Testis (tissue), 3 donors: Measurements from ENCODE around the gene BAD. TPM values are rescaled to one million over a fixed set of nuclear protein-coding genes. Genes with fewer than 3 reads are reported as not detected.

Experiments
- DNase-seq: peaks from one replicate; pipeline ENCODE4 v3.0.0-alpha.2; 2019
- H3K27ac ChIP-seq, 2 donors: fragments of 200-600 bp; sonication (generic); one replicate each; pipeline ENCODE4 v1.5.1; 2019
- H3K27me3 ChIP-seq: fragments of 200-600 bp; sonication (generic); one replicate; pipeline ENCODE4 v1.5.1; 2019
- H3K36me3 ChIP-seq: fragments of 200-600 bp; sonication (generic); one replicate; pipeline ENCODE4 v1.5.1; 2017; ENCODE audit warnings: low read depth; ENCODE audit errors: missing control alignments
- H3K4me1 ChIP-seq: fragments of 200-600 bp; sonication (generic); one replicate; pipeline ENCODE4 v1.5.1; 2019
- H3K4me3 ChIP-seq, 2 donors: fragments of 200-600 bp; sonication (generic); one replicate each; pipeline ENCODE4 v1.5.1; 2017 to 2019
- H3K9me3 ChIP-seq: fragments of 200-600 bp; sonication (generic); one replicate; pipeline ENCODE4 v1.5.1; 2017
- CTCF ChIP-seq, 3 experiments: fragments of 450-650 bp in 2 of 3; fragments of 200-600 bp in 1 of 3; sonication (generic) in 1 of 3; IDR thresholded peaks; one replicate each; pipeline ENCODE4 v1.5.1; 2016 to 2019; ENCODE audit warnings: antibody characterized with exemption in 3 of 3, mild to moderate bottlenecking in 2 of 3, moderate library complexity in 1 of 3
- POLR2A ChIP-seq: fragments of 450-650 bp; IDR thresholded peaks from one replicate; pipeline ENCODE4 v1.6.1; 2017; ENCODE audit warnings: antibody characterized with exemption, mild to moderate bottlenecking, moderate library complexity
- WGBS, 2 donors: methylation state at CpG; one replicate each; pipeline ENCODE4 v1.1.5; 2018; 5-methylcytosine and 5-hydroxymethylcytosine counted together
- intact Hi-C: fragments of 100-400 bp; cut with DNase I; formaldehyde crosslinking; loops from one replicate; pipeline ENCODE4 v1.15.1; 2023; ENCODE audit warnings: low total_unique reads
- polyA plus RNA-seq: library from polyadenylated mRNA; stranded (reverse); fragments of 350-450 nt; fragmentation: Illumina TruSeq; extraction: RNeasy Lipid Tissue Mini Kit (QIAGEN cat#74804); gene quantifications from one replicate; pipeline ENCODE4 v1.2.3, GENCODE V29; 2014; ENCODE audit warnings: low read depth, low replicate concordance; ENCODE audit not compliant: insufficient read depth
- total RNA-seq, 2 donors: library from RNA; depleted of rRNA; stranded (reverse); fragments of >200 nt; gene quantifications; one replicate each; pipeline ENCODE4 v1.2.3, GENCODE V29; 2016

The BAD gene
- total and polyA plus RNA-seq, 3 donors from 2014 or later, result 85.2 to 110 (median 88.7) TPM

- no peak for DNase-seq
- WGBS, 2 donors, result 73 to 75% methylated on average over 11 of the region's 11 CpGs
- H3K27ac ChIP-seq, result peak overlapping the region; percentile 92 to 99
- peaks cover 34% of the 10 kb centered on the region for H3K4me1 ChIP-seq
- H3K9me3 ChIP-seq, result no peaks in the 10 kb centered on the region
- no peaks in the 10 kb centered on the region for H3K27me3 ChIP-seq
- peak overlapping the region; percentile 68 to 97 for H3K4me3 ChIP-seq
- H3K36me3 ChIP-seq, result no peaks in the 10 kb centered on the region
- no peak for TF ChIP-seq CTCF (IDR thresholded peaks at IDR 0.05)
- no peak for TF ChIP-seq POLR2A
- intact Hi-C loops, result no loop called here
Measured at GRCh38 chr11:64239662-64240434, 44.6 kb downstream of the BAD start.

- Histone ChIP-seq H3K4me1 (peaks cover 32% of the 10 kb centered on the region), H3K36me3 (no peaks in the 10 kb centered on the region), H3K9me3 (no peaks in the 10 kb centered on the region), H3K4me3 (no peak overlapping the region), H3K27me3 (no peaks in the 10 kb centered on the region), H3K27ac (no peak overlapping the region)
- intact Hi-C loops, result no loop called here
- DNase-seq, result no peak
- WGBS, 2 donors, result 76 to 78% methylated on average over 5 of the region's 5 CpGs
- TF ChIP-seq POLR2A, result no peak
- no peak for TF ChIP-seq CTCF (IDR thresholded peaks at IDR 0.05)
Measured at GRCh38 chr11:64238999-64239398, 45.5 kb downstream of the BAD start.

- no peaks in the 10 kb centered on the region for H3K27me3 ChIP-seq
- no peak for DNase-seq
- WGBS, 2 donors, result 87% methylated on average over 9 of the region's 9 CpGs; no CpG with 5 or more reads in 1 of the 2 donors
- no peak for TF ChIP-seq POLR2A
- TF ChIP-seq CTCF (IDR thresholded peaks at IDR 0.05), result no peak
- H3K27ac ChIP-seq, result no peak overlapping the region
- peaks cover 37% of the 10 kb centered on the region for H3K4me1 ChIP-seq
- intact Hi-C loops, result no loop called here
- H3K9me3 ChIP-seq, result no peaks in the 10 kb centered on the region
- H3K36me3 ChIP-seq, result no peaks in the 10 kb centered on the region
- H3K4me3 ChIP-seq, result no peak overlapping the region
Measured at GRCh38 chr11:64238076-64238475, 46.4 kb downstream of the BAD start.

GRCh38 chr11:64237484-64237951, 46.9 kb downstream of the BAD start:
- Histone ChIP-seq H3K9me3 (no peaks in the 10 kb centered on the region), H3K27me3 (no peaks in the 10 kb centered on the region), H3K4me3 (no peak overlapping the region), H3K36me3 (no peaks in the 10 kb centered on the region), H3K27ac (no peak overlapping the region), H3K4me1 (peaks cover 32% of the 10 kb centered on the region)
- no peak for TF ChIP-seq CTCF (IDR thresholded peaks at IDR 0.05)
- no peak for TF ChIP-seq POLR2A
- intact Hi-C loops, result no loop called here
- DNase-seq, result no peak
- WGBS, 2 donors, result 68 to 76% methylated on average over 12 of the region's 12 CpGs
